ENCODE results near the gene LOC101059915. TPM values are rescaled to one million over a fixed set of nuclear protein-coding genes. Genes with fewer than 3 reads are reported as not detected.
"Not testable (repeated sequence)": the region's sequence is repeated elsewhere in the genome, so short reads cannot be mapped to it uniquely, and the experiment has no call there.

Gene LOC101059915

GRCh38 chrX:71699023-71699344, 31.6 kb downstream of the LOC101059915 start:
- H3K4me1 Mint-ChIP-seq; DNase-seq (ENCODE audit: low spot score in 2 of 2, unreplicated experiment in 2 of 2); H3K36me3 Mint-ChIP-seq; H3K27me3 Mint-ChIP-seq (ENCODE audit: low read depth); H3K9me3 Mint-ChIP-seq; H3K4me3 Mint-ChIP-seq; H3K27ac Mint-ChIP-seq: not testable (repeated sequence)

DNA sequence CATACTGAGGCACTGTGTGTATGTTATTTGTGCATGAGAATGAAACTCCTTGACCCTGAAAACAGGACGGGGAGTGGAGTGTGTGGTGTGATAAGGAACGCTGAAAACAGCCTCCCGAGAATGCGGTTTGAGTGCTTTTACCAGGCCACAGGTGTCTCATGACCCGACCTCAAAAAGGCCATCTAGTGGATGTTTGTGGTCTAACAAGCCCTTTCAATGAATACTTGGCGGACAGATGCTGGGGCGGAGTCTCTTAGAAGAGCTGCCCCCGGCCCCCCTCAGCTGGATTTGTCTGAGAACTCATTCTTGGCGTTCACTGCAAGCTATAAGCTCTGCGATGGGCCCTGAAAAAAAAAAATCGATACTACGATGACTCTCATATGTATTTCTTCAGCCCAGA, 35.5 kb downstream of the LOC101059915 start:
- H3K36me3 Mint-ChIP-seq; H3K27ac Mint-ChIP-seq; H3K9me3 Mint-ChIP-seq; H3K4me1 Mint-ChIP-seq; DNase-seq (ENCODE audit: low spot score in 2 of 2, unreplicated experiment in 2 of 2); H3K4me3 Mint-ChIP-seq; H3K27me3 Mint-ChIP-seq (ENCODE audit: low read depth): not testable (repeated sequence)

GRCh38 chrX:71714064-71714463, 46.7 kb downstream of the LOC101059915 start:
- not testable (repeated sequence) for DNase-seq (ENCODE audit: low spot score in 2 of 2, unreplicated experiment in 2 of 2); H3K4me1 Mint-ChIP-seq; H3K4me3 Mint-ChIP-seq; H3K27me3 Mint-ChIP-seq (ENCODE audit: low read depth); H3K36me3 Mint-ChIP-seq; H3K27ac Mint-ChIP-seq; H3K9me3 Mint-ChIP-seq

DNA sequence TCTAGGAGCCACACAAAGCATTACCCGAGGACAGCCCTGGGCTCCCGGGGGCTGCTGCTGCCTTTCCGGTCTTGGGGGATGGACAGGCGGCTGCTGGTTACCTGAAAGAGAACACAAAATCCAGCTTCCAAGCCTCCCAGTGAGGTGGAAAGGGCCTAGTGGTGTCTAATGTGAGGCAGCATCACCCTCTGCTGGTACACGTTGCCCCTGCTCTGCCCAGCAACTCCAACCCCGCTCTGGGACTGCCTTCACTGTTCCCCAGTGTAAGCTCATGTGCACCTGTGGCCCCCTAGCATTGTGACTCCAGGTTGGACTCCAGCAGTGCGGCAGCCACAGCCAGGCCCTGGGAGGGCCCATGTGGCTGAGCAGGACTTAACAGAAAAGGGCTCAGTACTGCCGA, 48.2 kb downstream of the LOC101059915 start:
- H3K4me3 Mint-ChIP-seq; H3K9me3 Mint-ChIP-seq; H3K27ac Mint-ChIP-seq; H3K4me1 Mint-ChIP-seq; DNase-seq (ENCODE audit: low spot score in 2 of 2, unreplicated experiment in 2 of 2); H3K27me3 Mint-ChIP-seq (ENCODE audit: low read depth); H3K36me3 Mint-ChIP-seq: not testable (repeated sequence)

- H3K4me3 Mint-ChIP-seq; H3K9me3 Mint-ChIP-seq; DNase-seq (ENCODE audit: low spot score in 2 of 2, unreplicated experiment in 2 of 2); H3K4me1 Mint-ChIP-seq; H3K36me3 Mint-ChIP-seq; H3K27ac Mint-ChIP-seq; H3K27me3 Mint-ChIP-seq (ENCODE audit: low read depth): not testable (repeated sequence)
Observed at GRCh38 chrX:71716323-71716722, 49.0 kb downstream of the LOC101059915 start.

DNA sequence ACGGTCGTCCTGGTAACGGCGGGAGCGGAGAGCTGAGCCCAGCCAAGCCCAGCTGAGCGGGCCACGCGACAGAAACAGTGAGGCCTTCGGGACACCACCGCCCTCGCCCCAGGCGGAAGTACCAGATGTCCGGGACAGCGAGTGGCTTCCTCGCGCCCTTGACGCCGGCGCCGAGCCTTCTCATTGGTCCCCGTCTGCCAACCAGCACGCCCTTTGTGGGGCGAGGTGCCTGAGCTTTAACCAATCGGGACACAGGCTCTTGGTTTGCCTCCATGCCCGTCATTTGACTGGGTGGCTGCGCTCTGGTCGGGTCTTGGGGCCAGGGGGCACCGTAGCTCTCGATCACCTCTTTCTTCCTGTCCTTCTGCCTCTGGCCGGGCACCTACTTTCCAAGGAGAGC, 50.8 kb downstream of the LOC101059915 start, which contains the start of gene CXorf49:
CXorf49 (minus strand) TSS at position 101 of the 400 bp plus-strand sequence. CDS start 134 bp downstream, outside the sequence.
- not testable (repeated sequence) for H3K4me3 Mint-ChIP-seq; H3K9me3 Mint-ChIP-seq; H3K27ac Mint-ChIP-seq; H3K27me3 Mint-ChIP-seq (ENCODE audit: low read depth); H3K4me1 Mint-ChIP-seq; DNase-seq (ENCODE audit: low spot score in 2 of 2, unreplicated experiment in 2 of 2); H3K36me3 Mint-ChIP-seq

DNA sequence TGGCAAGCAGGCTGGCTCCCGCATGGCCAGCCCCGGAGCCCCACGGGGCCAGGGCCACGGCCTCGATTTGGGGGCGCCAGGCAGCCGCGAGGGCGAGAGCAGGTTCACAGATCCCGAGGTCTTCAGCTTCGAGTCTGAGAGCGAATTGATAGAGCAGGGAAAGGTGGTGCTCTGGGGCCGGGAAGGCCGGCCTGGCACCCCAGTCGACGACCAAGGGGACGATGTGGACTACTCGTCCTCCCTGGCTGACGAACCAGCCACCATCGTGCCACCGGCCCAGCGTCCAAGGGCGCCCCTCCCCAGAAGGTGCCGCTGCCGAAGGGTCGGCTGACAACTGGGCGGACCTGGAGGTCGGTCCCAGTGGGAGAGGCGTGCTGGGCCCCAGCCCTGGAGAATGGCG, 51.8 kb downstream of the LOC101059915 start:
- not testable (repeated sequence) for H3K27me3 Mint-ChIP-seq (ENCODE audit: low read depth); H3K36me3 Mint-ChIP-seq; H3K4me1 Mint-ChIP-seq; H3K27ac Mint-ChIP-seq; H3K9me3 Mint-ChIP-seq; H3K4me3 Mint-ChIP-seq
- DNase-seq (ENCODE audit: low spot score in 2 of 2, unreplicated experiment in 2 of 2) = peak in 1 of 2 experiments; percentile 6

GRCh38 chrX:71720289-71720886, 53.0 kb downstream of the LOC101059915 start:
- not testable (repeated sequence) for H3K36me3 Mint-ChIP-seq; H3K27me3 Mint-ChIP-seq (ENCODE audit: low read depth); H3K9me3 Mint-ChIP-seq

More at GRCh38 chrX:71720289-71720886, 53.0 kb downstream of the LOC101059915 start:
- not testable (repeated sequence) for DNase-seq (ENCODE audit: low spot score in 2 of 2, unreplicated experiment in 2 of 2); H3K4me1 Mint-ChIP-seq; H3K27ac Mint-ChIP-seq; H3K4me3 Mint-ChIP-seq

Other genes starting within 250 kb of the LOC101059915 start
- 201 to 206 TPM (median 202 TPM) in 3 replicates for gene OGT, start 134.4 kb upstream of the LOC101059915 start, total RNA-seq
- gene GCNA, start 89.1 kb upstream of the LOC101059915 start, total RNA-seq = 0.84 to 1.1 TPM (median 0.94 TPM) in 3 replicates
- not detected in 3 replicates for gene CXCR3, start 49.0 kb upstream of the LOC101059915 start, total RNA-seq
- not detected in 3 replicates for gene CXorf49, start 50.7 kb downstream of the LOC101059915 start, total RNA-seq
- gene CXorf49B, start 95.8 kb downstream of the LOC101059915 start, total RNA-seq = not detected in 3 replicates
- 22.8 to 24.6 TPM (median 24.0 TPM) in 3 replicates for gene NHSL2, start 243.3 kb downstream of the LOC101059915 start, total RNA-seq